ENCODE results near the gene REEP1. TPM values are rescaled to one million over a fixed set of nuclear protein-coding genes. Genes with fewer than 3 reads are reported as not detected.

REEP1 gene
- total RNA-seq, 1 experiment from 2014 or later = 5.9 TPM

GRCh38 chr2:86237172-86237571, 100.3 kb downstream of the REEP1 start:
- Histone ChIP-seq H3K4me3 (replicated peaks in 1 of 2; ENCODE audit: low read depth in 1 of 2, low read length in 2 of 2) (no peak overlapping the region), H2AFZ (ENCODE audit: low read depth, low read length, poor library complexity, severe bottlenecking) (no peak overlapping the region), H3K4me2 (ENCODE audit: low read length) (no peak overlapping the region), H3K79me2 (ENCODE audit: insufficient read depth, low read length) (no peaks in the 10 kb centered on the region), H4K20me1 (ENCODE audit: insufficient read depth) (no peaks in the 10 kb centered on the region), H3K9me3 (ENCODE audit: control insufficient read depth in 1 of 2, insufficient read depth in 1 of 2, low read depth in 1 of 2, low read length in 2 of 2) (no peaks in the 10 kb centered on the region), H3K36me3 (ENCODE audit: control insufficient read depth in 1 of 2, insufficient read depth in 2 of 2, low read length in 2 of 2) (no peaks in the 10 kb centered on the region), H3K27me3 (ENCODE audit: insufficient read depth, low read length) (no peaks in the 10 kb centered on the region), H3K9ac (ENCODE audit: low read length) (no peak overlapping the region), H3K27ac (ENCODE audit: low read depth, low read length) (no peak overlapping the region), H3K9me2 (ENCODE audit: insufficient read depth) (no peaks in the 10 kb centered on the region), H3K4me1 (ENCODE audit: control insufficient read depth in 1 of 2, insufficient read depth in 2 of 2, low read length in 2 of 2) (no peaks in the 10 kb centered on the region)
- intact Hi-C loops (cut with micrococcal nuclease) = no loop called here
- POLR2A ChIA-PET = no interaction called here
- CTCF ChIA-PET = no interaction called here
- ATAC-seq = no peak
- DNase-seq (ENCODE audit: low read depth, low spot score) = no peak
- BruUV-seq (replicated peaks) = no TSS peak
- no peak for TF ChIP-seq EZH2 (IDR thresholded peaks at IDR 0.05)
- no peak for TF ChIP-seq ZFX (IDR thresholded peaks at IDR 0.05)
- no peak for TF ChIP-seq EZH2phosphoT487 (IDR thresholded peaks at IDR 0.05; ENCODE audit: borderline replicate concordance)
- TF ChIP-seq FOSL1 (IDR thresholded peaks at IDR 0.05; ENCODE audit: low read depth) = no peak
- TF ChIP-seq ZBTB33 (IDR thresholded peaks at IDR 0.05; ENCODE audit: extremely low read depth, insufficient replicate concordance, low read length) = no peak
- TF ChIP-seq JUND (IDR thresholded peaks at IDR 0.05) = no peak
- TF ChIP-seq EGR1 (IDR thresholded peaks at IDR 0.05; ENCODE audit: low read depth) = no peak
- TF ChIP-seq ELF1 (IDR thresholded peaks at IDR 0.05; ENCODE audit: borderline replicate concordance, low read depth) = no peak
- TF ChIP-seq SRF (IDR thresholded peaks at IDR 0.05; ENCODE audit: low read depth) = no peak
- no peak for TF ChIP-seq MAX (IDR thresholded peaks at IDR 0.05)
- no peak for TF ChIP-seq TCF7L2 (IDR thresholded peaks at IDR 0.05; ENCODE audit: borderline replicate concordance, extremely low read depth, insufficient read depth, insufficient read length)
- no peak for TF ChIP-seq SP1 (IDR thresholded peaks at IDR 0.05; ENCODE audit: low read depth)
- no peak for TF ChIP-seq ZNF274 (IDR thresholded peaks at IDR 0.05; ENCODE audit: low read depth, low read length)
- TF ChIP-seq RAD21 (IDR thresholded peaks at IDR 0.05; ENCODE audit: low read depth) = no peak
- TF ChIP-seq POLR2A (IDR thresholded peaks at IDR 0.05; ENCODE audit: borderline replicate concordance, extremely low read depth, insufficient read depth, insufficient read length) = no peak
- TF ChIP-seq CTCF (IDR thresholded peaks at IDR 0.05 in 2 of 3, conservative IDR thresholded peaks at IDR 0.05 in 1 of 3; ENCODE audit: borderline replicate concordance in 1 of 3, insufficient read depth in 1 of 3, low read depth in 2 of 3, low read length in 2 of 3) = no peak
- no peak for TF ChIP-seq CEBPB (IDR thresholded peaks at IDR 0.05; ENCODE audit: low read depth)
- RAD21 ChIA-PET (ENCODE audit: low non-redundant PET in 1 of 2, low total read pairs in 2 of 2, uncharacterized antibody in 2 of 2, unreplicated experiment in 2 of 2) = no interaction called here

Measured in HCT116 (cell line).